Measurements from ENCODE around the gene COL13A1. TPM values are rescaled to one million over a fixed set of nuclear protein-coding genes. Genes with fewer than 3 reads are reported as not detected.

The COL13A1 gene
- polyA plus RNA-seq, 1 donor = 8.7 TPM

DNA sequence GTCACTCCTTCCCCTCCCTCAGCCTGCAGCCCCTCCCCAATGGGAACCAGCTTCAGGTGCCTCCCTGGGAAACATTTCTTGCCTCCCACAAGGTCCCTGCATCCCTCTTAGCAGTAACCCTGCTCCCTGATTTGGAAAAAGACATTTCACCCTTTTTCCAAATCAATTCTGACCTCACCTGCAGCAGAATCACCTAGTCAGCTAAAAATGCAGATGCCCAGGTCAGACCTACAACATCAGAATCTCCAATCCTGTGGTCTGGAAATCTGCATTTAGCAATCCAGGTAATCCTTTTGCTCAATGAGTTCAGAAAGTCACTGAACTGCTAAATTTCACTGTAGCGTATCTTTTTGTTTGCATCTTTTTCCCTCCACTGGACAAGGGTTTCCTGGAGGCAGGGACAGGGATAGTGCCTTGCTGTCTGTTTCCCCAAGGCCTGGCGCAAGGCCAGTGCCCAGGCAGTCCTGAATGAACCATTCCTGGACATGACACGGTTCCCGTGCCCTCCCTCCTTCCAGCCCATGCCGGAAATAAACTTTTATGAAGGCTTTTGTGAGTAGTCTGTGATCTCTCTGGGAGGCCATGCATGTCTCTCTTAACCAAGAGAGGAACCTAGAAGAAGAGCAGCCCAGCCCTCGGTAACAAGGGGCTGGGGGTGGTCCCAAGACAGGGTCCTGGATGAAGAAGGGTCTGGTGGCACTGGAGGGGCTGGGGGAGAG lies 44.0 kb downstream of the COL13A1 start:
- DNase-seq (ENCODE audit: low read depth) = no peak

DNA sequence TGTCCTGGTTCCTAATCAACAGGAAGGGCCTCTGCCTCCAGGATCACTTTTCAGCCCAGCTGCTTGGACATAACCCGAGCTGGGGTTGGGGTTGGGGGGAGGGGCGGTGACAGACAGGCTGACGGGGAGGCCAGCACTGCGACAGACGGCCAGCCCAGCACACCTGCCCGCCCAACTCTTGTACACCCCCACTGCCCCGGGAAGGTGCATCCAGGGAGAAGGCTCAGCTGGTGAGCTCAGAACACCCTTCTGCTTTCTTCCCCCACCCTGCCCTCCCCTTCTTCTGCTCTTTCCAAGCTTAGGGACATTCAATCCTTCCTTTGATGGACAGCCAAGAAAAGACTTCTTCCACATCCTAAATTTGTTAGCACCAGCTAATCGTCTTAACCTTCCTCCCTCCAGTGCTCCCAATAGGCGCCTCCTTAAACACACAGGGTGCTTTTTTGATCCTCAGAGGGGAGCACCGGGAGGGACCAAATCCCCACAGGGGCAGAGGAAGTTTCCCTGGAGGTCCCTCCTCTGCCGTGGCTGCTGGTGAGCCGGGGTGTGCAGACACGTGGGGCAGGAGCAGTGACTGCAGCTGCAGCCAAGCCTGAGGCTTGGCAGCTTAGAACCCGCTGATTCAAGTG lies 44.7 kb downstream of the COL13A1 start:
- DNase-seq (ENCODE audit: low read depth) = no peak

DNA sequence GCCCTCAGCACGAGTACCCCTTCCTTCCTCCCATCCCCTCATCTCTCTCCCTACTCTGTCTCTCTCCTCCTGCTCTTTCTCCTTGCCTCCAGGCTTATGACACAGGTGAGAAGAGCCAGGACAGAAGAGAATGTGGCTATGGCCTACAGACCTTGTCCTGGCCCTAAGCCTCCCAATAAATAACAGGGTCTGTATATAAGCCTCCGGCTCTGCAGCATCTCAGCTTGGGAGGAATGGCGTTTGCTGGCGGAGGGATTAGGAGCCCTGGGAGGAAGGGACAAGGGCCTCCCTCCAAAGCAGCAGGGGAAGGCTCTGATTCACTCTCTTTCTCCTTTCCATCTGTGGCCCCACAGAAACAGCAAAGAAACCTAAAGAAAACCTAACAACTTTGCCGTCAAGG lies 45.8 kb downstream of the COL13A1 start:
- DNase-seq (ENCODE audit: low read depth) = no peak

DNA sequence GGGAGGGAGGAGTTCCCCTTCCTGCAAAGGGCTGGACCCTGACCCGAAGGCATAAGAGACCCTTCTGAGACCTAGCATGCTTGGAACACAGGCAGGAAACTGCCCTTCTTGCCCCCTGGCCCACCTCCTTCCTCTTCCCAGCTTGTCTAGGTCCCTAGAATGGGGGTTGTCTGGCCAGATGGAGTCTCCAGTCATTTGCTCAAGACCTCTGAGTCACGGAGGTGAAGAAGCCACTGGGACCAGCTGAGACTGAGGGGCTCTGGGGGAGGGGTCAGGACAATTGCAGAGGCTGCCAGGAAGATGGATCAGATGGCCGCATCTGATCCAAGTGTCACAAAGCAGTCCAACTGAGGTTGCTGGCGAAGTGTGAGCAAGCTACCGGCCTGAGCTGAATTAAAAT lies 46.2 kb downstream of the COL13A1 start:
- no peak for DNase-seq (ENCODE audit: low read depth)

DNA sequence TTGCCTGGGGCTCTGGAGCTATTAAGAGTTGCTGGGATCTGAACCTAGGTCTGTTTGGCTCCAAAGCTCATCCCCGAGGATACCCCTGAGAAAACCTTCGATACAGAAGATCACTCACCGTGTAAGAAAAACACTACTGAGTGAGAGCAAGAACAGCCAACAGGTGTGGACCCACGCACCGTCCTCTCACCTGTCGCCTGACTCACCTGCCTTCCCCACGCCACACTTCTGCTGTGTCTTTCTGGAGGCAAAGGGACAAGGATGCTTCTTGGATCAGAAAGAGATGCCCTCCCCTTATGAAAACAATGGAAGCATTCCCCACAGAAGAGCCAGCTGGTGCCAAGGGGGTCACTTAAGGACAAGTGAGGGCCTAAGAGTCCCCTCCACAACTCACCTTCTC lies 46.7 kb downstream of the COL13A1 start:
- no peak for DNase-seq (ENCODE audit: low read depth)

DNA sequence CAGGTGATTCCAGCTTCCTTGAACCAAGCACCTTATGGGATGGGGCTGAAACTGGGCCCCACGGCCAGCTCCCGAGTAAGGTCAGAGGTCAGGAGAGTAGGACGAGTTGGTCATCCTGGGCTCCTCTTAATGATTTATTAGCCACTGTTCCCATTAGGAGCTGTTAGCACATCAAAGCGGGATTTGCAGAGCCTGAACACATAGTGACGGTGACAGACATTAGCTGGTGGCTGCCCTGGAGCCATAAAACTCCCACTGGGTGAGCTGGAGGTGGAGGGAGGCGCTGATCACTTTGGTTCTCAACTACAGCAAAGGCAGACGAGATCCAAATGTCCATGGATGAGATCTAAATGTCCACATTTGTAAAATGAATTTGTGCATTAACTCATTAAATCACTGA lies 48.1 kb downstream of the COL13A1 start:
- DNase-seq (ENCODE audit: low read depth) = no peak

DNA sequence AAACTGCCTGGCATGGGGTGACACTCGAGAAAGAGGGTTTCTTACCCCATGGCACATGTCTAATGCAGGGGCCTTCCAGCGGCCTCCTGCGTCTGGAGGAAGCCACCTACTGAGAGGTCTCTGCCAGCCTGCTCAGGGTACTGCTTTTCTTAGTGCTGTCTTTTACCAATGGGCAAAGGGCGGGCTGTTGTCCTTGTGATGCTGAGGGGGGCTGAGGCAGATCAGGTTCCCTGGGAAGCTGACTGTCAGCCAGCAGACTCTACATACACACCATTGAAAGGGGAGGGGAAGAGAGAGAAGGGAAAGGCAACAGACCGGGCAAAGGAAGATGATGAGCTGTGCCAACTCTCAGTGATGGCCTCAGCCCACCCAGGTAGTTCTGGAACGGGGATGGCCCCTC lies 48.7 kb downstream of the COL13A1 start:
- no peak for DNase-seq (ENCODE audit: low read depth)

DNA sequence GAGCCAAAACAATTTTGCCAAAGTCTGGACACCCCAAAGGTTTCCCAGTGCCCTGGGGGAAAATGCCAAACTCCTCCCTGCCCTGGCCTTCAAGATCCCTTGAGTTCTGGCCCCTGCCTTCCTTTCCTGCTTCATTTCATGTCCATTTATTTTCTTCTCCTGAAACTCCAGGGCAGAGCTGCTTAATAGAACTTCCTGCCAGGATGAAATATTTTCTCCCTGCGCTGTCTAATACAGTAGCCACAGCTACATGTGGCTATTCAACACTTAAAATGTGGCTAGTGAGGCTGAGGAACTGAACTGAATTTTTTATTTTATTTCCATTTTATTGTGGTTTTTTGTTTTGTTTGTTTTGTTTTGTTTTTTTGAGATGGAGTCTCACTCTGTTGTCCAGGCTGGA lies 49.6 kb downstream of the COL13A1 start:
- no peak for DNase-seq (ENCODE audit: low read depth)

DNA sequence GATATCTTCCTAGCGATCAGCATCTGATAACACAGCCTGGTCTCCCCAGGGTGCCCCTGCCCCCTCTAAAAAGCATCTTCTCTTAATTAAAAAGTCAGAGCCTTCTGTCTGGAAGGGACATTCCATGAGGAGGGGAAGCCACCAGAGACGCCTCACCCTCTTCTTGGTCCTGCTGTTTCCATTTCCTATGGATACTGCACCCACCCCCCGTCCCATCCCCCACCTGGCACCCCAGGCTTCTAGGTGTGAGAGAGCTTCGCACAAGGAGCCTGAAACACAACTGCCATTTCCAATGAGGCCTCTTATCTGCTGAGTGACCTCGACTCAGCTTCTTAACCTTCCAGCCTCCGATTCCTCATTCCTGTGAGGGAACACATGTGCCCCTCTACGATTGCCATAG lies 51.4 kb downstream of the COL13A1 start:
- DNase-seq (ENCODE audit: low read depth) = no peak

DNA sequence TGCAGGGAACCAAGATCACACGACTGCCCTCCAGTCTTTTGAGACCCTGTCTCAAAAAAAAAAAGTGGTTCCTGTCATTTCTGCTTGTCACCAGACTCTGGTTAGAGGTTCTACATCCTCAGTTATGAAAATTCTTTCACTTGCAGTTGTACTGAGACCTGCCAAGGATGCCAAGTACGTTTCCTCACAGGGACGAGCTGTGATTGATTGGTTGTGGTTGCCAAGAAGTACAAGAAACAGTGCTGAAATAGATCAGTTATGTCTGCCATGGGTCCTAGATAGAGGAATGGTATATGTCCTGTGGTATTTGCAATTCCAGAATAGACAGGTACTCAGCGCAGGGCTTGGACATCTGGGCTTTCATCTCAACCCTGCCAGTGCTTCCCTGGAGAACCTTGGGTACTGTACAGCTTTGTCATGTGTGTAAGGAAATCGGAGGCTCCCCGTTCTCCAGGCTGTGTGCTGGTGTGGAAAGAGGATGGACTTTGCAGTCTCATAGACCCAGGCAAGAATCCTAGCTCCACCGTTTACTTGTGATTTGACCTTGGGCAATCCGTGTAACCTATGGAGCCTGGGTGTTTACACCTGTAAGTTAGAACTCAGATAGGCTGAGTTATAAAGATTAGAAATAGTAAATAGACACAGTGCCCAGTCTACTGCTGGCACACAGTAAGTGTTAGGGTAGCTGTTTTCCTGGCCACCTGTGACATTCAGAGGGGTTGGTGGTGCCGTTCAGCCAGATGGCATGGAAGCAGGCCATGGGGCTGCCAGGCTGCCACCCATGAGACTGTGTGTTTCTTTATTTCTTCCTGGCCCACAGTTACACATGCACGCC lies 53.0 kb downstream of the COL13A1 start:
- DNase-seq (ENCODE audit: low read depth) = no peak

DNA sequence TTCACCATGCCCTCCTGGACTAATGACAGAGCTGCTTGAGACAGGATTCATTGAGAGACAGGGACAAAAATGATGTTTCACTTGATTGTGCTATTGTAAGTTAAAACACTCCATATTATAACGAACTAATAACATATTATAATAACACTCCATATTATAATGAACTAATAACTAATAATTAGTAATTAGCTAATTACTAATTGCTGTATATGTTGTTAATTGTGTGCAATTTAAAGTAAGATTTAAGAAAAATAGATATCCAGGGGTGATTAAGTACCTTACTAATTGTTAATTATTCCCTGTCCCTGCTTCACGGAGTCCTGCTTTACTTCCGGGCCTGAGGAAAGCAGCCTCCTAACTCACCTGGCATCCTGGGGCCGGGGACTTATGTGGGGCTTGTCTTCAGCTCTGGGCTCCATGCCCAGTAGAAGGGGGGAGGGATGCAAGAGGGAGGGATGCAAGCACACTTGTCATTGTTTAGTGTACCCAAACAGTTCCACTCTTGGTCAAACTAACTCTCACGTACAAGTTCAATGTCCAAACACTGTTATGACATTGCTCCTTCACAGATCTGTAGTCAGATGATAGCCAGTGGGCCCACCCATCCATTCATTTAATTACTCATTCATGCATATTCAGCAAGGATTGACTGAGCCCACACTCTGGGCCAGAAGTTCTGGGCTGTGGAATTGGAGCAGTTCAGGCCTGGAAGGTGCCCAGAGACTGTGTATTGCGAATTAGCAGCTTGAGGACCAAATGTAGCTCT lies 53.8 kb downstream of the COL13A1 start:
- no peak for DNase-seq (ENCODE audit: low read depth)

DNA sequence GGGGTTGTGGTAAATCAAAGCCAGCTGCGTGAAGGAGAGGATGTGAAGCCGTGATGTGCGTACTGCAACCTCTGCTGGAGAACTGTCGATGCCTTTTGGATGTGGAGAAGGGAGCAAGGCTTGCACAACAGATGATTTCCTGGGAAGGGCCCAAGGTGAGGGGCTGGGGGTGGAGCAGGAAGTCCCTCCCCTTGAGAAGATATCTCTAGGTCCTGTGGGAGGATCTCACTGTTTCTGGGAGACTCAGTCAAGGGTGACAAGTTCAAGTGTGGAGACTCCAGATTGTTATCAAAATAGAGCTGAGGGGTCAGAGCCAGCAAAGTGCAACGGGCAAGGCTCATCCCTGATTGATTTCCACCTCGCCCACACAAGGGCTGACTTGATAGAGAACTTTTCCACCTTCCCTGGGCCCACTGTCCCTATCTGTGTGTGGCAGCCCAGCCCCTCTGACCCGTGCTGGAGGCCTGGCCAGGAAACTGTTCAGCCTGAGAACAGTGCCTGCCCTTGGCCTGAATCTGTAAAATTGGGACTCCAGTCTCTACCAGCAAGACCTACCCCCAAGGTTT lies 55.0 kb downstream of the COL13A1 start:
- no peak for DNase-seq (ENCODE audit: low read depth)

DNA sequence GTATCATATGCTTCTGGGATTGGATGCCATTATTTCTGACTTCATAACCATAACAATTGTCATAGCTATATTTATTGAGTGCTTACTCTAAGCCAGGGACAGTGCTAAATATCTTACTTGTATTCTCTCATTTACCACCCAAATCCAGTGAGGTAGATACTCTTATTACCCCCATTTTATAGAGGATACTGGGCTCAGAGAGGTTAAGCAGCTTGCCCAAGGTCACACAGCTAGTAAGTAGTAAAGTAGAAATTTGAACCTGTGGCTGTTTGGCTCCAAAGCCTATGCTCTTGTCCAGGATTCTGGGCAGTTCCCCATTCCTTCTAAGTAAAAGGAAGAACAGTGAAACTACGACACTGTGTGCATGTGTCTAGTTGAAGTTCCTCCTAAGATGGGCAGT lies 56.5 kb downstream of the COL13A1 start:
- no peak for DNase-seq (ENCODE audit: low read depth)

DNA sequence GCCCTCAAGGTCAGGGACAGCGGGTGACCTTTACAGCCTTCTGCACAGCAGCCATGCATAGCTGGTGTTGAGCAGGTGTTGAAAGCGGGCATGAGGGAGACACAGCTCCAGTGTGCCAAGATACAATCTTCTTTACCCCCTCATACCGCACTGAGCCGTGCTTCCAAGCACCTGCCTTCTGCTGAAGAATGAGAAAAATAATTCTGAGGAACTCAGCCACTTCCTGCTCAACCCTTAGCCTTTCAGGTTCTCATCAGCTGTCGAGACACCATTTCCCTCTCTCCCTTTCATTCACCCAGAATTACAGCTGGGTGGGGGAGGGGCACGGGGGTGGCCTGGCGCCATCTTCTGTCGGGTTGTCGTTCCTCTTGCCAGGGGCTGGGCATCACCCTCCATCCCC lies 58.6 kb downstream of the COL13A1 start:
- DNase-seq (ENCODE audit: low read depth) = no peak

DNA sequence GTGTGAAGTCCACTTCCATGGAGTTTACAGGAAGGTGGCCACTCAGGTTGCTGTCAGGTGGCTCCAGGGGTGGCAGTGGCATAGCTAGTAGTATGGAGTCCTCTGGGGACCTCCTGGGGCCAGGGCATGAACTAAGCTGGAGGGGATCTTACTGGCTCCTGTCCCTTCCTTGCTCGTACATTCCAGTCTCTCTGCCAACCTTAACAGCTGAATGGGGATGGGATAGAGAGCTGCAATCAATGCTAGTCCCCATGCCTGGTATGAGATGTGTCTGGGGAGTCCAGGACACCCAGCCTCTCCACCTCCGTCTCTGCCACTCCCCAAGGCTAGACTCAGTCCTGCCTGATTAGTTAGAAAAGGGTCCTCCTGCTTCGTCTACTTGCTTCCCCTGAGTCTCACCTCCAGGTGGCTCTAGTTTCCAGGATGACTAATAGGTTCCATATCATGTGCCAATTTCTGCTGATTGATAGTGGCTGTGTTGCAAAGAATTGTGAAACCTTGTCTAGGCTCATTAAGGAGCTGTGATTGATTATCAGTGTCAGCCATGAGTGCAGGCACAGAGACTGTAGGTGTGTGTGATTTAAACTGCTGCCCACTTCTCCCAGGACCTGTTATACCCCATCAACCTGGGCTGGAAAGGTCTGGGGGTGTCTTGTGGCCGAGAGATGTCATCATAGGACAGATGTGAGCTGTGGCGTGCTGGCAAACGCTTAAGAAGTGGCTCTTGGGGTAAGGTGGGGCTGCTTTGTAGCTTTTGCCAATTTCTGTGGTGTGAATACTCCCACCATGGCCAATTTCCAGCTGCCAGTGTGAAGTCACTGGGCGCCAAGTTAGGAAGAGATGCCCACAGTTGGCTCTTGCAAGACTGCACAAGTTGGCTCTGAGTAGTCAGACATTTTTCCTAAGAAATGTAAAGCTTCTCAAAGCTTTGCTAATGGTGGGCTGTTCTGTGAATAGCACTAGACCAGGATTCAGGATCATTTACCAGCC lies 59.8 kb downstream of the COL13A1 start:
- DNase-seq (ENCODE audit: low read depth) = no peak

DNA sequence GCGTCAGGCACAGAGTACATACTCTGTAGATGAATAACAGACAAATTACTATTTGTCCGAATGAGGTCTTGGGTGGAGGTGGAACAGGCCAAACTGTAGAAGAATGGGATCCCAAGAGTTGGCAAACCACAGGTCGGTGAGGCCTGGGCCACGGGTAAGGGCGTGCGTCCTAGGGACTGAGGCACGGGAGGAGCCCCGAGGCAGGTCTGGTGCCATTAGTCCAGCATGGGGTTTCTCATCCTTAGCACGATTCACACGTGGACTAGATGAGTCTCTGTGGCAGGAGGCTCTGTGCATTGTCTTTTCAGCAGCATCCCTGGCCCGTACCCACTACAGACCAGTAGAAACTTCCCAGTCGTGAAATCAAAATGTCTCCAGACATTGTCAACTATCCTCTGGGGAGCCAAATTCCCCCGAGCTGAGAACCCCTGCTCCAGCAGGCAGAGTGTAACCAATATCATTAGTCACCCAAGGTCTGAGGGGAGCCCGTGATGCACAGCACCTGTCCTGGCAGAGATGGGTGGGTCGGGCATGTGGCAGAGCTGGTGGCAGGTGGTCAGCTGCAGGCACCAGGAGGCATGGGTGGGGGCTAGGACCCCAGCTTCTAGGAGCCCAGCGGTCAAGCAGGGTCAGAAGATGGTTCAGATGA lies 61.3 kb downstream of the COL13A1 start:
- no peak for DNase-seq (ENCODE audit: low read depth)

DNA sequence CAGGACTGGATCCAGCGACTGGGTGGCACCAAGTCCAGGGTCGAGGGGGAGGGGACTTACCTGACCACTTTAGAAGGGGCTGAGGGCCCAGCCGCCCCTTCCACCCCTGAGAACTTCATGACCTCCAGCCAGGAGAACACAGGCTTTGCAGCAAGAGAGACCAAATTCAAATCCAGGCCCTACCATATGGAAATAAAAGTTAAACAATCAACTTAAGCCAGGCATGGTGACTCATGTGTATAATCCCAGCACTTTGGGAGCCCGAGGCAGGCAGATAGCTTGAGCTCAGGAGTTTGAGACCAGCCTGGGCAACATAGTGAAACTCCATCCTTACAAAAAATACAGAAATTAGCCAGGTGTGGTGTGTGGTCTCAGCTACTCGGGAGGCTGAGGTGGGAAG lies 61.9 kb downstream of the COL13A1 start:
- no peak for DNase-seq (ENCODE audit: low read depth)

DNA sequence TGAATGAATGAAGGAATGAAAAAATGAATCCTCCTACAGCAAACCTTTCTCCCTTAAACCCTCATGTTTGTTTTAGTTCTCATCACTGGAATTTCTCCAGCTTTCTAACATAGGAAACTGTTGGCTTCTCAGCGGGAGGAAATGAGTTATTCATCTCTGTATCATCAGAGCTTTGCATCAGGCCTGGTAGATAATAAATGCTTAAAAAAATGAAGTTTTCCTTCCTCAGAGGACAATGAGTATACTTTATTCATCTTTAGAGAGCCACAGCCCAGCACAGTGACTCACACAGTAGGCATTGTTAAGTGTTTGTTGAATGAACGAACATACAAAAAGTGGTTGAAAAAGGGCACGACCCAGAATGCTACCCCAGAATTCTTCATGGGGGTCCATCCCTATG lies 62.6 kb downstream of the COL13A1 start:
- no peak for DNase-seq (ENCODE audit: low read depth)

DNA sequence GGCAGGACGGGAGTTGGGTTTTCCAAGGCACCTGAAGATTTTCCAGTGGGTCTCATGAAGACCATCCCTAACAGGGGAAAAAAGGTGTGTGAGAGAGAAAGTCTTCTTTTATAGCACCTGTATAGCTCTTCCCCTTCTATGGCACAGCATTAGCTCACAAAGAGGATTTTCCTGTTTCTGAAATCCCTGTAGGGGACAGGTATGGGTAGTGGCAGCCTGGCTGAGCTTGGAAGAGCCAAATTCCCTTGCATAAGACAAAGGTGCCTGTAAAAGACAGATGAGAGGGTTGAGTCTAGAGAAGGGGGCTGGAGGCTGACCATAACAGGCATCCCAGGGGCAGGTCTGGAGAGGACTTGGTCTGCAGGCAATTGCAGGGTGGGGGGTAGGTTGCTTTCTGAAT lies 63.7 kb downstream of the COL13A1 start:
- DNase-seq (ENCODE audit: low read depth) = no peak

DNA sequence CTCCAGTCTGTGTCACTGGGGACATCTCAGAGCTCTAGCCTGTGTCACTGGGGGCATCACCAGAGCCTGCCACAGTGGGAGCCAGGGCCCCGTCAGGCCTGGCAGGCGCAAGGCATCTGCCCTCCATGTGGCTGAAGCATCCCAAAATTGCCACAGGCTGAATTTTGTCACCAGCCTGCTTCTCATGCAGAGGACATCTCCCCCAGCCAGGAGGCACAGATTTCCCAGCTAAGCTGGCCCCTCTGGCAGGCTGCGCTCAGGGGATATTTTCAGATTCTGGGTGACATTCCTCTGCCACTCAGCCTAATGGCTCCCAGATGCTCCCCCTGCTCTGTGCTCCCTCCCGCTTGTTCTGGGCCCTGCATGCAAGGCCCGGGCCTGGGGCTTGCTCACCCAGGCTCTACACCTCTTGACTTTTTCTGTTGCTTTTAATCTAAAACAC lies 64.6 kb downstream of the COL13A1 start:
- DNase-seq (ENCODE audit: low read depth) = no peak

Measured in forelimb muscle (tissue), 1 donor.